GM18498 (cell line): Measurements from ENCODE around the gene S100A7A.

Source experiments
- ATAC-seq: cut with Tn5 transposase; IDR thresholded peaks from one replicate; pipeline ENCODE4 v1.9.1; 2021; ENCODE audit warnings: mild to moderate bottlenecking, moderate library complexity; ENCODE audit not compliant: unreplicated experiment

S100A7A gene

DNA sequence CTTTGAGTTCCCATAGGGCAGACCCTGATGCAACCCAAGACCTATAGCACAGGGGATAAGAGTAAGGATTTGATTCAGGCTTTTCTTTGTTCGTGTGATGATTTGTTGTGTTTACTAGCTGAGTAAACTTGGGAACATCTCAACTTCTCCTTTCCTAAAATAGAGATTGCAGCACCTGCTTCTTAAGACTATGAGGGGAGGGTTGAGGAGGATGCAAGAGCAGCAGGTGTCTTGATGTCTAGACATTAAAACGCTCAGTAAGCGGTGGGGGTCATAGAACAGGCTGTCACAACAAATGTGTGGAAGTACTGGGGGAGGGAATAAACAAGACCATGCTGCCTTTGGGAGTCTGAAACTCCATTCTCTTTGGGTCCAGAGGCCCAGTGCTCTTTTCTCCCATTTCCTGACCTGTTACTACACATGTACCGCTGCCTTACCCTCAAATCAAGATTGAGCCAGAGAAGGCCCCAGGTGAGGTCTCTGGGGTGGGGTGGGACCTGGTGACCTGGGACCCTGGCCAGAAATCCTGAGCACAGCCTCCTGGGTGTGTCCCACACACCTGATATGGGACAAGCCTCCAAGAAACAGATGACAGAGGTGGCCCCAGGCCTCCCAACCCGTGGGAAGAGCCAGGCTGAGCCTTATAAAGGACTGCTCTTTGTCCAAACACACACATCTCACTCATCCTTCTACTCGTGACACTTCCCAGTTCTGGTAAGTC lies at the start of gene S100A7A:
TSS of gene S100A7A (plus strand) at position 671 of the 721 bp plus-strand sequence. CDS start 1,563 bp downstream, outside the sequence.
- no peak for ATAC-seq

DNA sequence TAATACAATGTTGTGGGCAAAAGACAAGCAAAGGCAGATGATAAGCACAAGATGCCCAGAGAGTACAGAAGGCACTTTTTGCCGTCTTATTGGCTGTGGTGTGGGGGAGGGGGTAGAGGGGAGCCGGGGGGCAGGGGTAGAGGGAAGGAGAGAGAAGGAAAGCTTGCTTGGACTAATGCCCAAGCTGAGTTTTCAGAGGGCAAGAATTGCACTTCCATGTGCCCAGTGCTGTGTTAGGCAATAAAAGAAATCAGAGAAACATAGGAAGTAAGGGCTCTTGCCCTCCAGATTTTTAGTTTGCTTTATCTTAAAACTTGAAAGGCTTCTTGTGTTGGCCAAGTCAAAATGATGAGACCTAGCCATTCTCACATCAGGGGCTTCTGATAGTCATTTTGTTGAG lies 49.2 kb upstream of the S100A7A start:
- no peak for ATAC-seq

DNA sequence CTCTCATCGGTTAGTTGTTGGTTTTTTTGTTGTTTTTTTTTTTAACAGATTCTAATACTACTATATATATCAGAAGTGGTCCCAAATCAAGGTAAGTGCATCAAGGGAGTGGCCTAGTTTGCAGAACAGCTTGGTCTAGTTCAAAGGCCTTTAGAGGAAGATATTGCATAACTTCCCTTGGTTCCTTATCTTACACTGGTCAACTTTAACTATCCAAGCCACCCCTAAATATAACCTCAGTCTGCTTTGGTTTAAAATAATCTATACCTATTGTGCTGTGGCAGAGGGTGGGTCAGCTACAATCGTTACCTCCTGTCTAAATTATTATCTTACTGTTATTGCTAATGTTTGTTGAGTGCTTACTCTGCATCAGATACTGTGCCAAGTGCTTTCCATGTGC lies 47.8 kb upstream of the S100A7A start:
- no peak for ATAC-seq

DNA sequence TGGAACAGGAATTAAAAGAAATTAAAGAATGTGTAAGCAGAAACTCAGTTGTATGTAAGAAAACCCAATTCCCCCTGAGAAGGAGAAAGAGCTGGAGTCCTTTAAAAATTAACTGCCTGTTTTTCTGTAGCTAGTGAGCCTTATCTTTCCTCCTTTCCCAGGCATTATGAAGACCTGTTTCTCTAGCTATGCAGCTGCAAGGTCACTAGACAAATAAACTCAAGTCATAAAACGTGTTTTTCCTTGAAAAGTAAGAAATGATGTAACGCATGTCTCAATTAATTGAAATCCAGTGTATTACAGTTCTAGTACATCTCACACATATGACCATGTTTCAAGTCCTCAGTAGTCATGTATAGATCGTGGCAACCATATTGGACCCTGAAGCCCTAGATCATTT lies 46.2 kb upstream of the S100A7A start:
- ATAC-seq: no peak

DNA sequence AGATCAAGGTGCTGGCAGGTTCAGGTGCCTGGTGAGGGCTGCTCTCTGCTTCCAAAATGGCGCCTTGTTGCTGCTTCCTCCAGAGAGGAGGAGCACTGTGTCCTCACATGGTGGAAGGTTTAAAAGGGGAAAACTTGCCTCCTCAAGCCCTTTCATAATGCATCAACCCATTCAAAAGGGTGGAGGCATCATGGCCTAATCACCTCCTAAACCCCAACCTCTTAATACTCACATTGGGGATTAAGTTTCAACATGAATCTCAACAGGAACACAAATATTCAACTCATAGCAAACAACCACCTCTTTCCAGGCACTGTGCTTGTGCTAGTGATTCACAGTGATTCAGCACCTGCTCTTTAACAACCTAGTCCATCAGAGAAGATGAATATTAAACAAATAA lies 45.1 kb upstream of the S100A7A start:
- no peak for ATAC-seq

DNA sequence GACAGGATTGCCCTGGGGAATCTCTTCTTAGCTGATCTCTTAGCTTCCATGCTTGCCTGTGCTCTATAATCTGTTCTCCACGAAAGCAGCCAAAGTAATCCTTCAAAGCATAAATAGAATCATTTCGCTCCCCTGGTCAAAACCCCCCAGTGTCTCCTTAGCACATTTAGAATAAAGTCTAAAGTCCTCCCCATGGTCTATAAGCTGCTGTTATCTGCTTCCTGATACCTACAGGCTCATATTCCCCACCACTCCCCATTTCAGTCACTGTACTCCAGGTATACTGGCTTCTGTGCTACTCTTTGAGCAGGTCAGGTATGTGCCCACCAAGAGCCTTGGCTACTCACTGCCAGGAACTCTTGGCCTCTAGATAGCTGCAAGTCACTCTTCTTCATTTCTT lies 43.7 kb upstream of the S100A7A start:
- no peak for ATAC-seq

DNA sequence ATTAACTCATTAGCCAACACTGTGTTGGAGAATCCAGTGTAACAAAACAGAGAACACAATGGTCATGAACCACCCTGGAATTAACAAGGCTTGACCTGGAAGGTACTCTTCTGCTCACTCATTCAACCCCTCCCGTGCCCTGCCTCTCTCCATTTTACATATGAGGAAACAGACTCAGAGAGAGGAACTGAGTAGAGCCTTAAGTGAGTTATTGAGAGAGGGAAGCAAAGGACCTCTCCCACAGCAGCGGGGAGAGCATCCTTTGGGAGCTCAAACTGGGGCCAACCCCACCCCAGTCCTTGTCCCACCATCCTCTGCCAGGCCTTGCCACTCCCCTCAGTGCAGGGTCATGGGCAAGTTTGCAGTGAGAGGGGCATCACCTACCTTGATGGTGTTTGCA lies 42.2 kb upstream of the S100A7A start:
- ATAC-seq: no peak

DNA sequence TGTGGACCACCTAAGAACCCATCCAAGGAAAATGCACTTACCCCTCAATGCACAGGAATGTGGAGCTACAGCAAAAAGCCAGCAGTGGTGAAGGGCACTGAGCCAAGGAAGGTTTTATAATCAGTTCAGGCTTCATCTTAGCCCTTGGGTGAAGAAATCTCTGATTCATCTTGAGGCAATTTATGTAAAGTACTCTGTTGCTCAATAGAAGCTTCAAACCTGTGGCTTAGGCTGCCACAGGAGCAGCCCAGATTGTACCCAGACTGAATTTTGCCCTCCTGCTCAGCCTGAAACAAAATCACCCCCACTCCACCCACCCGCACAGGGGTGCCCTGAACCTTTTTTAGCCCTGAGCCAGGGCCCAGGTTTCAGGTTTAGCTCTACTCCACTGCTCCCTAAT lies 40.8 kb upstream of the S100A7A start, which contains the start of gene S100A12:
TSS of gene S100A12 (minus strand) at position 111 of the 400 bp plus-strand sequence. CDS start 1,029 bp downstream, outside the sequence.
- no peak for ATAC-seq

DNA sequence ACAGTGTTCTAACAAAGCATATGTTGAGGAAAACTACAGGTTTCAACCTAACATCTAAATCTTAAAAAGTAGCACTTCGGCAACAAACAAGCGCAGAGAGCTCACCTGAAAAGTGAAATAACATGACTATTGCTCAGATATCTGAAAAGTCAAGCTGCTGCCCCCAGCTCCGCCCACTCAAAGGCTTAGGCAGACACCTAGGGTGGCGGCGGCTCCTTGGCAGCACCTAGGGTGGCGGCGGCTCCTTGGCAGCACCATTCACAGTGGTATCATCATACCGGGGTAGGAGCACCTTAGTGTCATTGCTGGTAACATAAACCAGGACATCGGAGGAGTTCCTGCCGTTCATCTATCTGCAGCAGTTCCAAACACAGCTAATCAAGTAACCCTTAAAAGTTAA lies 36.7 kb upstream of the S100A7A start:
- ATAC-seq: no peak

DNA sequence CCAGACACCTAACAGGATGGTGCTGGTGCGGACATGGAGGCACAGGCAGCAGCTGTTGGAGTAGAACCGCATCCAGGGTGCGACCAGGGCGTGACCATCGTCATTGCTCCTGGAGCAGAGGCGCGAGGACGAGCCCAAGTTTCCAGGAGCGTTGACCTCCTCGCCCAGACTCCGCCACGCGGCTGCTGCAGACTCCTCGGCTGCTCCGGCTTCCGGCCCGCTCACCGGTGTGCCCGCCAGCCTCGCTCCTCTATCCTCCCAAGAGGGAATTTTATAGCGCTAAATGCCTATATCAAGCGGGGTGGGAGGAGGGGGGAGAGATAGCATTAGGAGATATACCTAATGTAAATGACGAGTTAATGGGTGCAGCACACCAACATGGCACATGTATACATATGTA lies 35.6 kb upstream of the S100A7A start:
- ATAC-seq: no peak

DNA sequence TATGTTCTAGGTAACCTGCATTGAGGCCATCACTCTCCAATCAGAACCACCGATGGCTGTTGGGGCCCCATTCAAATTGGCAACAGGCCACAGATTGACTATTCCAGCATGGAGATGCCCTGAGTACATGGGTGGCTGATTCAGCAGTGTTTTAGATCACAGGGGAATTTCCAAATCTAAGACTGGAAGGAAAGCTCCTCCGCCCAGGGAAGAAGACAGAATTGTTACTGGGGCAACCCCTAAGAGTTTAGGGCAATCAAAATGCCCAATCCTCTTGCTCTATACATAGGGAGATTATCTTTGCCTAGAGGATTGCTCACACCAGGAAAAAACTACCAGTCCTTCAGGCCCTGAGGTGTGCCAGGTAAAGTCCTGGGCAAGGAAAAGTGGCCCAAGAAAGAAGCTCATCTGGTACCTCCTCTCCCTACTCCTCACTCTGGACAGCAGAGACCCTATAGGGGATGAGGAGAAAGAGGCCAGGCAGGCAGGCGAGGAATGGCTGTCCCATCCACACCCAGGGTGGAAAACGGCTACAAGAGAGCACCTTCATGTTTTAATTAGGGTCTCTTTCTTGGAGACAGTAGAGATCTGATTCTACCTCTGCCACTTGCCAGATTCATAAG lies 31.3 kb upstream of the S100A7A start:
- no peak for ATAC-seq

DNA sequence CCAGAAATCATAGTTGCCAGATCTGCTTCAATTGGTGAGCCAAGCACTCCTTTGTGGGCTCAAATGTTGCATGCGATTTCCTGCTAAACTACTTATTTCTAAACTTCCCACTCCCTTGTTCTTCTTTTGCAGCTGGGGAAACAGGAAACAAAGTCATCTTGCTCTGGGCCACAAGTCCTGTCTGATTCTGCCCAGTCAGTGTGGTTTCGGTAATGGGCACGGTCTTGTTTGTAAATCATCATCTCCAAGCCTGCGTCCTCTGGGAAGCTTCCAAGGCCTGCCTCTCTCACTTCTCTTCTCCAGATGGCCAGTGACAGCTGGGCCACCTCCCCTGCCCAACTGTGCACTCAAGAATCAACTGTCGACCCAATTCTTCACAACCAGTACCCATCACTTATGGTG lies 29.8 kb upstream of the S100A7A start:
- no peak for ATAC-seq

DNA sequence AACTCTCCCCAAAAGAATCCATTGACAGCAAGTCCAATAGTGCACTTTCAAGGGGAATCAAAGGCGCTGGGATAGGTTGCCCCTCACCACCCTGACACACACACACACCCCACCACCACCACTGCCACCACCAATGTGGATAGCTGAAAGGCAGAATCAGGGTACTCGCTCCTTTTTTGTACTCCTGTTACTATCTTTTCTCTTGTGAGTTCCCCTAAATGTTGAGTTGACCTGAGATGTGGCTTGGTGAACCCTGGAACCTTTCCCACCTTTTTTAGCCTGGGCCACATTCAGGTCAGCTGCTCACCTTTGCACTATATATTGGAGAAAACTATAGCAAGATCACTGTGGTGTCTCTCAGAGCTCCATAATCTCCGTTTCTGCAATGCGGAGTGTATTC lies 29.3 kb upstream of the S100A7A start:
- ATAC-seq: no peak

DNA sequence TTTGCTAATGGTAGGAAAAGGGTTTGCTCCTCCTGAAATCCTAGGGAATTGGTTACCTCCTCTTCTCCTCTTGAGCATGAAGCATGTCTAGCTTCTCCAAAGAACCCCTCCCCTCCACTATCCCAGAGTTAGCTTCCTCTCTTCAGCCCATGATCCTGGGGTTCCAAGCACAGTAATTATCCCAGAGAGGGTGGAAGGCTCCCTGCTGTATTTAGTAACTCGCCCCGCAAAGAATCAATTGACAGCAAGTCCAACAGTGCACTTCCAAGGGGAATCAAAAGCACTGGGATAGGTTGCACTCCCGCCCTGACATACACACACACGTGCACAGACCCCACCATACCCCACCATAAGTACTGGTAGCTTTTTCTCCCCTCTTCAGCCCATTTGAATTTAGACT lies 28.5 kb upstream of the S100A7A start:
- no peak for ATAC-seq

DNA sequence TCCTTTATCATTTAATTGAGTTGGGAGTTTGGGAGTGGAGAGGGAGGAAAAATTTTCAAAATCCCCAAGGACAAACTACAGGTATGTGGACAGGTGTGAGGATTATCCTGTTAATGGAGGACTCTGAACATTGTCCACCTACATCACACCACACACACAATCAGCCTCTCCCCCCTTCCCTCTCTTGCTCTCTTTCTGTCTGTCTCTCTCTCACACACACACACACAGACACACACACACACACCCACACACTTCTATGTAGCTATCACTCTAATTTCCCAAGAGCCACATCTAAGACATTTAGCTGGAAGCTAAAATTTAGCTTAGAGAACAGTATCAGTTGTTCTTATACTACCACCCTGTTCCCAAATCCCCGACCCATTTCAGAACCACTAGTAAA lies 26.9 kb upstream of the S100A7A start:
- no peak for ATAC-seq

DNA sequence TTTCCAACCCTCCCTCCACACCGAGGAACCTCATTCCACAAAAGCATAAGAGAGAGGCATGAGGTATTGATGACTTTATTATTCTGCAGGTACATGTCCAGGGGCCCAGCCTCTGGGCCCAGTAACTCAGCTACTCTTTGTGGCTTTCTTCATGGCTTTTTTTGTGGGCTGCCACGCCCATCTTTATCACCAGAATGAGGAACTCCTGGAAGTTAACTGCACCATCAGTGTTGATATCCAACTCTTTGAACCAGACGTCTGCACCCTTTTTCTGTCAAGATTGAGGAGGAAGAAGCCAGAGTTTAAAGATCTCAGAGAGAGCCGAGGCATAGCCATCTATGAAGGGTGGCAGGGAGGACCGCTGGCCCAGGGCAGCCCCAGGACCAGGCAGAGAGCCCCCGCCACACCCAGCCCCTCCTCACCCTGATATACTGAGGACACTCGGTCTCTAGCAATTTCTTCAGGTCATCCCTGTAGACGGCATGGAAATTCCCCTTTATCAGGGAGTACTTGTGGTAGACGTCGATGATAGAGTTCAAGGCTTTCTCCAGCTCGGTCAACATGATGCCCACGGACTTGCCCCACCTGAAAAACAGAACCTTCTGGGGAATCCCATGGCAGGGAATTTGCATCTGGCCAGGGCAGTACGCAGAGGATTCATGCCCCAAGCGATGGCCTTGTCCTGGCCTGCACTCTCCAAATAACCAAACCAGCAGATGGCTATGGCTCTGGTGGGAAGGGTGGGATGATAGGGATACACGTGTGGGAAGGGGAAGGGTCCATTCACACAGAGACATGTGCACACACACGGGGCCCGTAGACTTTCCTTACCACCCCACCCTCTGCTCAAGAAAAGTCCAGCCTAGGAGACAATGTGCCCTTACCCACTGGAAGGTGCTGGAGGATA lies 26.1 kb upstream of the S100A7A start:
- ATAC-seq: no peak

DNA sequence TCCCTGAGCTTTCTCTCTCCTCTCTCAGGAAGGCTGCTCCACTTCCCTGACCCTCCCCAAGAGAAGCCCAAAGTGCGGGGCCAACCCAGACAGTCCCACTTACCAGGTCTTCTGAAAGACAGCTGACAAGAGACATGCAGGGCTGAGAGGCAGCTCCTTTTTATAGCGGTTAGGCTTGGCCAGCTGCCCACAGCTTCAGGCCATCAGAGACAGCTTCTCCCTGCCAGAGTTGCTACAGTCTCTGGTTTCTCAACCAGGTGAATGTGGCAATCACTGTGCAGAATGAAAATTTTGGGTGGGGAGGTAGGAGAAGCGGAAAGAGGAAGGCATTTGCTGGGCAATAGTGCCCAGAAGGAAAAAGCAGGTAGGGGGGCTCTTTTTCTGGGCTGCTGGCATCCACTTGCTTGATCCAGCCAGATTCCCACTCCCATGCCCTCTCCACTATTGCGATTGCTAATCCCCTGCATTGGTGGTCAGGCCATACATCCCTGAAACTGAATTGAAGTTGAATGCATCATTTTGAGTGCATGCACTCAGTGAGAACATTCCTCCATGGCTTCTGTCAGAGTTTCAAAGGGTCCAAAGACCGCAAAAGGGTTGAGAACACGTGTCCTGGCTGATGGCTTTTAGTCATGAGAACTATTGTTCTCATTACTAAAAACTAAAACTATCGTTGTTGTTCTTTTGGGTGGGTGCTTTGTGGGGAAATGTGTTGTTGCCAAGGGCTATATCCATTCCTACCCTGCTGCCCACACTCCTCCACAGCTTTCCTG lies 25.2 kb upstream of the S100A7A start, which contains the start of gene S100A8:
TSS of gene S100A8 (minus strand) at position 136 of the 773 bp plus-strand sequence. CDS start 538 bp downstream, outside the sequence.
- no peak for ATAC-seq

DNA sequence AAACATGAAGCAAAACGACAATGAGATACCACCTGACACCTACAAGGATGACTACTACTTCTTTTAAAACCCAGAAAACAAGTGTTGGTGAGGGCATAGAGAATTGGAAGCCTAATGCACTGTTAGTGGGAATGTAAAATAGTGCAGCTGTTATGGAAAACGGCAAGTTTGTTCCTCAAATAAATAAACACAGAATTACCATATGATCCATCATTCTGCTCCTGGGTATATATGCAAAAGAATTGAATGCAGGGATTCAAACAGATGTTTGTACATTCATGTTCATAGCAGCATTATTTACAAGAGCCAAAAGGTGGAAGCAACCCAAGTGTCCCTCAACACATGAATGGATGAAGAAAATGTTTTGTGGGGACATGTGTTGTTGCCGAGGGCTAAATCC lies 24.1 kb upstream of the S100A7A start:
- no peak for ATAC-seq

DNA sequence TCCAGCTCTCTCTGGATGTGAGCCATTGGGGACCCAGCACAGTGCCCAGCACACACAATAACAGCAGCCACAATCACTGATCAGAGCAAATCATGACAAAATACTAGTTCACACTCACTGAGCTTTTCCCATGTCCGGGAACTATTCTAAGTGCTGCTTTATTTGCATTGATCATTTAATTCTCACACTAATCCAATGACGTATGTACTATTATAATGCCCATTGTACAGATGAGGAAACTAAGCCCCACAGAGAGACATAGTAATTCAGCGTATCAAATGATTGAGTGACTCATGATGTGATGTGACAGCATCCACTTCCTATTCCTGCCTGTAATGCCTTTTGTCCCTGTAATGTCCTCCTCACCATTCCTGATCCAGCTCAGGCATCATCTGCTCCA lies 23.5 kb upstream of the S100A7A start:
- ATAC-seq: no peak

DNA sequence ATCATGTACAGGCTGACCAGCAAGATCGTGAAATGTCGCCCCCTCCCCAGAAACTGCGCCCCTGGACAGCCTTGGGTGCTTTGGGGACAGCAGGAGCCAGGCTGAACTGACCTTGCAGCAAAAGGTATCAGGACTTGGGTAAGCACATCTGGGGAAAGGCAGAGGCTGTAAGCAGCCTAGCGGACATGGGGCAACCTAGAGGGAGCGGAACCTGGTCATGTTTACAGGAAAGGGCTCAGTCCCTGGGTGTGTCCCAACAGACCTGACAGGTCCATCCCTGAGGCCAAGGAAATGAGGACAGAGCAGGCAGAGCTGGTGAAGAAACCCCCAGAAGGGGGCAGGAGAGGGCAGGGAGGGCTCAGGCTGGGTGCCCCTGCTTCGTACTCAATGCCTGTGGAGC lies 22.4 kb upstream of the S100A7A start:
- ATAC-seq: no peak

DNA sequence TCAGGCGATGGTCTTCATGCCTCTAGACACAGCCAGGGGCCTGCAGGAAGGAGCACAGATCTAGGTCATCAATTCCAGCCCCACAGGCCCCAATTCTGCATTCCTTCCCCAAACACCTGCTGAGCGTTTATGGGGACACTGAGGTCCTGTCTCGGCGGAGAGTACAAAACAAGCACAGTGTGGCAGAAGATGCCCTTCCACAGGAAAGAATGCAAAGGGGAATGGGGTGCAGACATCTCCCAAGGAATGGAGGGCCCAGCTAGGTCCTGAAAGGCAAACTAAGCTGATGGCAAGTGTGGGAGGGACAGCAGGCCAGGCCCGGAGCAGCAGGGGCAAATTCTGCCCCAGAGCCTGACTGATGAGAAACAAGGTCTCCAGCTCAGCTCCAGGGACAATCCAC lies 21.9 kb upstream of the S100A7A start:
- no peak for ATAC-seq
